ENCODE measurements around the gene LTBP1. TPM values are rescaled to one million over a fixed set of nuclear protein-coding genes. Genes with fewer than 3 reads are reported as not detected.
A peak's percentile ranks its signal among the peaks of the same experiment; 100 is the strongest.
"Not testable (repeated sequence)": the region's sequence is repeated elsewhere in the genome, so short reads cannot be mapped to it uniquely, and the experiment has no call there.

Gene LTBP1
- total RNA-seq, 4 donors from 2014 or later: 15.8 to 56.7 (median 28.3) TPM

- Histone ChIP-seq H3K4me3 (no peak overlapping the region), H3K36me3 (no peaks in the 10 kb centered on the region), H3K27ac (no peak overlapping the region), H3K9me3 (no peaks in the 10 kb centered on the region), H3K4me1 (no peaks in the 10 kb centered on the region), H3K27me3 (no peaks in the 10 kb centered on the region)
- intact Hi-C loops (cut with DNase I; ENCODE audit: low total_unique reads): no loop called here
- in situ Hi-C loops (cut with MboI; ENCODE audit: low pct_ligation_motif_present in 1 of 4, low pct_unique_long_range_greater_than_20kb in 1 of 4, low sequenced_read_pairs in 3 of 4): no loop called here
- TF ChIP-seq CTCF (IDR thresholded peaks at IDR 0.05) (no peak), EP300 (IDR thresholded peaks at IDR 0.05; ENCODE audit: low read depth) (no peak), POLR2A (IDR thresholded peaks at IDR 0.05) (no peak), POLR2AphosphoS5 (IDR thresholded peaks at IDR 0.05) (no peak)
- DNase-seq: no peak
- 62 to 77% methylated on average over 1 to 2 of the region's 2 CpGs for WGBS, 2 donors (ENCODE audit: low coverage in 1 of 2)
Measured at GRCh38 chr2:32965523-32966171, 18.9 kb downstream of the LTBP1 start.

GRCh38 chr2:32969444-32970162 lies 22.9 kb downstream of the LTBP1 start:
- TF ChIP-seq POLR2AphosphoS5 (IDR thresholded peaks at IDR 0.05) (no peak), CTCF (IDR thresholded peaks at IDR 0.05) (no peak), EP300 (IDR thresholded peaks at IDR 0.05; ENCODE audit: low read depth) (no peak), POLR2A (IDR thresholded peaks at IDR 0.05) (no peak)
- H3K36me3 ChIP-seq: no peaks in the 10 kb centered on the region
- WGBS, 2 donors (ENCODE audit: low coverage in 1 of 2): 85 to 86% methylated on average over 2 of the region's 2 CpGs

GRCh38 chr2:32973772-32974171 lies 27.0 kb downstream of the LTBP1 start:
- H3K27ac ChIP-seq; H3K4me3 ChIP-seq; H3K9me3 ChIP-seq; H3K27me3 ChIP-seq; intact Hi-C loops (cut with DNase I; ENCODE audit: low total_unique reads); in situ Hi-C loops (cut with MboI; ENCODE audit: low pct_ligation_motif_present in 1 of 4, low pct_unique_long_range_greater_than_20kb in 1 of 4, low sequenced_read_pairs in 3 of 4); DNase-seq; H3K36me3 ChIP-seq: not testable (repeated sequence)
- 95 to 100% methylated on average over 1 of the region's 1 CpG for whole genome bisulfite sequencing, 2 donors (ENCODE audit: low coverage in 1 of 2)
- peaks cover 0 to 16% (median 13%) of the 10 kb centered on the region in 4 donors for H3K4me1 ChIP-seq

More at GRCh38 chr2:32969444-32970162, 22.9 kb downstream of the LTBP1 start:
- in situ Hi-C loops (cut with MboI; ENCODE audit: low pct_ligation_motif_present in 1 of 4, low pct_unique_long_range_greater_than_20kb in 1 of 4, low sequenced_read_pairs in 3 of 4) (no loop called here), intact Hi-C loops (cut with DNase I; ENCODE audit: low total_unique reads) (no loop called here)
- no peak for DNase-seq
- Histone ChIP-seq H3K4me3 (no peak overlapping the region), H3K27ac (no peak overlapping the region), H3K9me3 (no peaks in the 10 kb centered on the region), H3K27me3 (no peaks in the 10 kb centered on the region), H3K4me1 (no peaks in the 10 kb centered on the region)

- peak; percentile 66 for DNase-seq
- Histone ChIP-seq H3K36me3 (no peaks in the 10 kb centered on the region), H3K27ac (peak overlapping the region; percentile 81 to 85 (median 84)), H3K9me3 (no peaks in the 10 kb centered on the region), H3K27me3 (no peaks in the 10 kb centered on the region), H3K4me1 (peaks cover 0 to 16% (median 13%) of the 10 kb centered on the region in 4 donors), H3K4me3 (no peak overlapping the region)
- in situ Hi-C loops (cut with MboI; ENCODE audit: low pct_ligation_motif_present in 1 of 4, low pct_unique_long_range_greater_than_20kb in 1 of 4, low sequenced_read_pairs in 3 of 4) (no loop called here), intact Hi-C loops (cut with DNase I; ENCODE audit: low total_unique reads) (no loop called here)
- 71 to 100% methylated on average over 1 to 6 of the region's 6 CpGs for WGBS, 2 donors (ENCODE audit: low coverage in 1 of 2)
- no peak for TF ChIP-seq EP300 (IDR thresholded peaks at IDR 0.05; ENCODE audit: low read depth)
- no peak for TF ChIP-seq POLR2A (IDR thresholded peaks at IDR 0.05)
- TF ChIP-seq CTCF (IDR thresholded peaks at IDR 0.05): no peak
- TF ChIP-seq POLR2AphosphoS5 (IDR thresholded peaks at IDR 0.05): no peak
Measured at GRCh38 chr2:32976409-32977063, 29.8 kb downstream of the LTBP1 start.

Data from transverse colon (tissue), 4 donors.